ENCODE data around the gene CWF19L2.
A peak's percentile ranks its signal among the peaks of the same experiment; 100 is the strongest.
"Not testable (repeated sequence)": the region's sequence is repeated elsewhere in the genome, so short reads cannot be mapped to it uniquely, and the experiment has no call there.

The CWF19L2 gene

GRCh38 chr11:107457558-107458271, at the start of gene CWF19L2:
TSS of gene CWF19L2 (minus strand) at chr11:107457825. CDS start at chr11:107457816, 9 bp downstream.
- DNase-seq = peak; percentile 80

GRCh38 chr11:107505647-107506225, 48.1 kb upstream of the CWF19L2 start:
- DNase-seq = no peak

- DNase-seq = no peak
These were observed 47.4 kb upstream of the CWF19L2 start for GRCh38 chr11:107504981-107505380.

- DNase-seq = no peak
These were observed 44.1 kb upstream of the CWF19L2 start for GRCh38 chr11:107501713-107502112.

- DNase-seq = not testable (repeated sequence)
These were observed 39.7 kb upstream of the CWF19L2 start for GRCh38 chr11:107497371-107497770.

GRCh38 chr11:107496011-107496410, 38.4 kb upstream of the CWF19L2 start:
- DNase-seq = no peak

GRCh38 chr11:107494055-107494454, 36.4 kb upstream of the CWF19L2 start:
- no peak for DNase-seq

GRCh38 chr11:107493117-107493516, 35.5 kb upstream of the CWF19L2 start:
- no peak for DNase-seq

- DNase-seq = no peak
These were observed 33.2 kb upstream of the CWF19L2 start for GRCh38 chr11:107490836-107491235.

- DNase-seq = no peak
These were observed 24.6 kb upstream of the CWF19L2 start for GRCh38 chr11:107482234-107482633.

- no peak for DNase-seq
These were observed 21.3 kb upstream of the CWF19L2 start for GRCh38 chr11:107478922-107479321.

- DNase-seq = no peak
These were observed 20.2 kb upstream of the CWF19L2 start for GRCh38 chr11:107477820-107478219.

- DNase-seq = no peak
These were observed 16.2 kb upstream of the CWF19L2 start for GRCh38 chr11:107473792-107474191.

- no peak for DNase-seq
These were observed 15.3 kb upstream of the CWF19L2 start for GRCh38 chr11:107472966-107473365.

- no peak for DNase-seq
These were observed 11.0 kb upstream of the CWF19L2 start for GRCh38 chr11:107468596-107468995.

GRCh38 chr11:107467696-107468095, 10.1 kb upstream of the CWF19L2 start:
- no peak for DNase-seq

- not testable (repeated sequence) for DNase-seq
These were observed 8.7 kb upstream of the CWF19L2 start for GRCh38 chr11:107466275-107466866.

- DNase-seq = no peak
These were observed 444 bp downstream of the CWF19L2 start for GRCh38 chr11:107457205-107457557.

- DNase-seq = no peak
These were observed 3.9 kb downstream of the CWF19L2 start for GRCh38 chr11:107453594-107454286.

- DNase-seq = no peak
These were observed 10.7 kb downstream of the CWF19L2 start for GRCh38 chr11:107446822-107447431.

- no peak for DNase-seq
These were observed 14.9 kb downstream of the CWF19L2 start for GRCh38 chr11:107442715-107443215.

GRCh38 chr11:107439586-107440167, 17.9 kb downstream of the CWF19L2 start:
- no peak for DNase-seq

GRCh38 chr11:107438148-107438547, 19.5 kb downstream of the CWF19L2 start:
- no peak for DNase-seq

Measured in NCI-H1694 (cell line).